ENCODE results near the gene EFTUD2.

GRCh38 chr17:44912763-44913544 lies 13.7 kb upstream of the EFTUD2 start:
- TF ChIP-seq, protein P1, sequence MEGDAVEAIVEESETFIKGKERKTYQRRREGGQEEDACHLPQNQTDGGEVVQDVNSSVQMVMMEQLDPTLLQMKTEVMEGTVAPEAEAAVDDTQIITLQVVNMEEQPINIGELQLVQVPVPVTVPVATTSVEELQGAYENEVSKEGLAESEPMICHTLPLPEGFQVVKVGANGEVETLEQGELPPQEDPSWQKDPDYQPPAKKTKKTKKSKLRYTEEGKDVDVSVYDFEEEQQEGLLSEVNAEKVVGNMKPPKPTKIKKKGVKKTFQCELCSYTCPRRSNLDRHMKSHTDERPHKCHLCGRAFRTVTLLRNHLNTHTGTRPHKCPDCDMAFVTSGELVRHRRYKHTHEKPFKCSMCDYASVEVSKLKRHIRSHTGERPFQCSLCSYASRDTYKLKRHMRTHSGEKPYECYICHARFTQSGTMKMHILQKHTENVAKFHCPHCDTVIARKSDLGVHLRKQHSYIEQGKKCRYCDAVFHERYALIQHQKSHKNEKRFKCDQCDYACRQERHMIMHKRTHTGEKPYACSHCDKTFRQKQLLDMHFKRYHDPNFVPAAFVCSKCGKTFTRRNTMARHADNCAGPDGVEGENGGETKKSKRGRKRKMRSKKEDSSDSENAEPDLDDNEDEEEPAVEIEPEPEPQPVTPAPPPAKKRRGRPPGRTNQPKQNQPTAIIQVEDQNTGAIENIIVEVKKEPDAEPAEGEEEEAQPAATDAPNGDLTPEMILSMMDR (conservative IDR thresholded peaks at IDR 0.05 in 1 of 2, IDR thresholded peaks at IDR 0.05 in 1 of 2; ENCODE audit: extremely low read depth in 1 of 2, insufficient read depth in 1 of 2, low read depth in 1 of 2, low read length in 2 of 2): no peak
- TF ChIP-seq EZH2 (IDR thresholded peaks at IDR 0.05; ENCODE audit: borderline replicate concordance, low read length): no peak
